Breast epithelium (tissue), 4 donors: ENCODE results near the gene PLCH1. TPM values are rescaled to one million over a fixed set of nuclear protein-coding genes. Genes with fewer than 3 reads are reported as not detected.
"Not testable (repeated sequence)": the region's sequence is repeated elsewhere in the genome, so short reads cannot be mapped to it uniquely, and the experiment has no call there.

Experiments used
- DNase-seq, 2 donors: peaks; one replicate each; pipeline ENCODE4 v3.0.0-alpha.2; 2019; ENCODE audit warnings: low spot score in 2 of 2
- H3K27ac ChIP-seq, 2 donors: fragments of 200-600 bp; sonication (generic) in 1 of 2; one replicate each; pipeline ENCODE4 v1.5.1; 2016 to 2019; ENCODE audit warnings: mild to moderate bottlenecking in 1 of 2
- H3K27me3 ChIP-seq, 2 donors: fragments of 200-600 bp; sonication (generic) in 1 of 2; one replicate each; pipeline versions ENCODE4 v1.5.1 to v1.6.0; 2017 to 2019; ENCODE audit warnings: control low read depth in 1 of 2, mild to moderate bottlenecking in 1 of 2
- H3K36me3 ChIP-seq: fragments of 200-600 bp; one replicate; pipeline ENCODE4 v1.5.1; 2019
- H3K4me1 ChIP-seq, 2 donors: fragments of 200-600 bp; sonication (generic); one replicate each; pipeline ENCODE4 v1.5.1; 2016 to 2019; ENCODE audit warnings: control low read depth in 1 of 2
- H3K4me3 ChIP-seq, 3 donors: fragments of 200-600 bp; sonication (generic); 1 replicate in 2 of 3; 2 replicates in 1 of 3; pipeline ENCODE4 v1.5.1; 2016 to 2019; ENCODE audit warnings: mild to moderate bottlenecking in 3 of 3, moderate library complexity in 2 of 3
- H3K9me3 ChIP-seq, 2 donors: fragments of 200-600 bp; sonication (generic) in 1 of 2; one replicate each; pipeline ENCODE4 v1.5.1; 2016 to 2019; ENCODE audit warnings: control low read depth in 1 of 2
- CTCF ChIP-seq, 3 donors: fragments of 450-650 bp; IDR thresholded peaks; one replicate each; pipeline ENCODE4 v1.5.1; 2016 to 2017; ENCODE audit warnings: antibody characterized with exemption in 3 of 3, mild to moderate bottlenecking in 3 of 3, moderate library complexity in 3 of 3
- POLR2A ChIP-seq: fragments of 450-650 bp; IDR thresholded peaks from one replicate; pipeline ENCODE4 v1.6.1; 2016; ENCODE audit warnings: antibody characterized with exemption, mild to moderate bottlenecking, moderate library complexity
- POLR2AphosphoS5 ChIP-seq, 3 donors: sonication (generic); formaldehyde crosslinking; IDR thresholded peaks; one replicate each; pipeline ENCODE4 v1.6.1; 2017; ENCODE audit warnings: antibody characterized with exemption in 3 of 3
- intact Hi-C: fragments of 100-400 bp; cut with DNase I; formaldehyde crosslinking; loops from one replicate; pipeline ENCODE4 v1.15.1; 2023; ENCODE audit warnings: low total_unique reads
- total RNA-seq, 3 donors: library from RNA; depleted of rRNA; stranded (reverse); fragments of >200 nt; gene quantifications; one replicate each; pipeline ENCODE4 v1.1.0, GENCODE V29; 2016

The PLCH1 gene
- total RNA-seq, 3 donors from 2014 or later: 2.0 to 3.4 TPM; not detected in 1

- DNase-seq: no peak
- no peaks in the 10 kb centered on the region for H3K4me1 ChIP-seq
- TF ChIP-seq CTCF (IDR thresholded peaks at IDR 0.05) (no peak), POLR2A (no peak), POLR2AphosphoS5 (IDR thresholded peaks at IDR 0.05) (no peak)
- H3K27me3 ChIP-seq: no peaks in the 10 kb centered on the region
- no peak overlapping the region for H3K4me3 ChIP-seq
- no peaks in the 10 kb centered on the region for H3K9me3 ChIP-seq
- no peak overlapping the region for H3K27ac ChIP-seq
- intact Hi-C loops: no loop called here
- no peaks in the 10 kb centered on the region for H3K36me3 ChIP-seq
These were observed 98.7 kb downstream of the PLCH1 start for GRCh38 chr3:155646128-155646527.

GRCh38 chr3:155643581-155644165 is 101.2 kb downstream of the PLCH1 start:
- no peaks in the 10 kb centered on the region for H3K4me1 ChIP-seq
- intact Hi-C loops: loop anchor here (2.0 kb wide), 1 partner anchor 45 kb away; no protein-coding TSS in a partner anchor
- no peak overlapping the region for H3K4me3 ChIP-seq
- H3K9me3 ChIP-seq: no peaks in the 10 kb centered on the region
- TF ChIP-seq CTCF (IDR thresholded peaks at IDR 0.05) (no peak), POLR2AphosphoS5 (IDR thresholded peaks at IDR 0.05) (no peak), POLR2A (no peak)
- no peak for DNase-seq
- H3K27me3 ChIP-seq: no peaks in the 10 kb centered on the region
- H3K36me3 ChIP-seq: no peaks in the 10 kb centered on the region
- H3K27ac ChIP-seq: no peak overlapping the region

GRCh38 chr3:155641956-155642355 is 102.9 kb downstream of the PLCH1 start:
- Histone ChIP-seq H3K4me3 (no peak overlapping the region), H3K9me3 (no peaks in the 10 kb centered on the region), H3K27ac (no peak overlapping the region), H3K4me1 (no peaks in the 10 kb centered on the region), H3K36me3 (no peaks in the 10 kb centered on the region), H3K27me3 (no peaks in the 10 kb centered on the region)
- no peak for DNase-seq
- intact Hi-C loops: no loop called here
- TF ChIP-seq CTCF (IDR thresholded peaks at IDR 0.05) (no peak), POLR2A (no peak), POLR2AphosphoS5 (IDR thresholded peaks at IDR 0.05) (no peak)

GRCh38 chr3:155640098-155640497 is 104.8 kb downstream of the PLCH1 start:
- TF ChIP-seq POLR2AphosphoS5 (IDR thresholded peaks at IDR 0.05) (no peak), POLR2A (no peak), CTCF (IDR thresholded peaks at IDR 0.05) (no peak)

GRCh38 chr3:155639462-155640055 is 105.3 kb downstream of the PLCH1 start:
- Histone ChIP-seq H3K9me3 (no peaks in the 10 kb centered on the region), H3K4me3 (no peak overlapping the region), H3K27ac (no peak overlapping the region), H3K27me3 (no peaks in the 10 kb centered on the region), H3K36me3 (no peaks in the 10 kb centered on the region), H3K4me1 (no peaks in the 10 kb centered on the region)
- TF ChIP-seq CTCF (IDR thresholded peaks at IDR 0.05) (no peak), POLR2AphosphoS5 (IDR thresholded peaks at IDR 0.05) (no peak), POLR2A (no peak)
- no peak for DNase-seq
- intact Hi-C loops: no loop called here

More at GRCh38 chr3:155640098-155640497, 104.8 kb downstream of the PLCH1 start:
- intact Hi-C loops: no loop called here
- Histone ChIP-seq H3K27me3 (no peaks in the 10 kb centered on the region), H3K36me3 (no peaks in the 10 kb centered on the region), H3K4me3 (no peak overlapping the region), H3K9me3 (no peaks in the 10 kb centered on the region), H3K4me1 (no peaks in the 10 kb centered on the region), H3K27ac (no peak overlapping the region)
- no peak for DNase-seq

- H3K27ac ChIP-seq, intact Hi-C loops, H3K36me3 ChIP-seq, DNase-seq, H3K27me3 ChIP-seq, H3K4me1 ChIP-seq, H3K9me3 ChIP-seq, H3K4me3 ChIP-seq: not testable (repeated sequence)
These were observed 106.4 kb downstream of the PLCH1 start for GRCh38 chr3:155638461-155638860.
